Cardiac muscle cell (in vitro differentiated cells and primary cell): ENCODE measurements around the gene FAR2. TPM values are rescaled to one million over a fixed set of nuclear protein-coding genes. Genes with fewer than 3 reads are reported as not detected.
A peak's percentile ranks its signal among the peaks of the same experiment; 100 is the strongest.
"Not testable (repeated sequence)": the region's sequence is repeated elsewhere in the genome, so short reads cannot be mapped to it uniquely, and the experiment has no call there.

Source experiments
- DNase-seq, 2 donors: peaks; one replicate each; pipeline versions ENCODE4 v3.0.0 to v3.0.0-alpha.2; 2010 to 2017; ENCODE audit warnings: low read depth in 1 of 2, low spot score in 1 of 2
- H3K27ac ChIP-seq: fragments of 200-600 bp; sonication (generic); 2 replicates; pipeline ENCODE4 v1.5.1; 2016
- H3K27me3 ChIP-seq: fragments of 200-600 bp; sonication (generic); 2 replicates; pipeline ENCODE4 v1.6.0; 2016; ENCODE audit warnings: control low read depth
- H3K36me3 ChIP-seq: fragments of 200-600 bp; sonication (generic); 2 replicates; pipeline ENCODE4 v1.5.1; 2016; ENCODE audit warnings: control low read depth
- H3K4me1 ChIP-seq: fragments of 200-600 bp; sonication (generic); 2 replicates; pipeline ENCODE4 v1.8.1; 2017; ENCODE audit warnings: low read depth, mild to moderate bottlenecking, mixed run types
- H3K4me3 ChIP-seq: fragments of 200-600 bp; sonication (generic); 2 replicates; pipeline ENCODE4 v1.5.1; 2016; ENCODE audit warnings: mild to moderate bottlenecking
- H3K9me3 ChIP-seq: fragments of 200-600 bp; sonication (generic); 2 replicates; pipeline ENCODE4 v1.5.1; 2017; ENCODE audit warnings: low read depth, mild to moderate bottlenecking, control low read depth
- polyA plus RNA-seq: library from polyadenylated mRNA; unstranded; fragments of >200 nt; fragmentation: Nextera tagmentation; extraction: Ambion mirVana; gene quantifications from 2 replicates; pipeline ENCODE4 v1.2.1, GENCODE V29; 2016
- total RNA-seq: library from RNA; depleted of rRNA; stranded (reverse); fragments of >200 nt; gene quantifications from 2 replicates; pipeline ENCODE4 v1.2.3, GENCODE V29; 2016
- TF ChIP-seq, protein P1 (sequence below): IDR thresholded peaks from 2 replicates; pipeline ENCODE4 v1.5.1; 2012; ENCODE audit warnings: low read depth, mild to moderate bottlenecking, low read length

FAR2 gene
- total and polyA plus RNA-seq, 2 experiments from 2014 or later = 0.38 to 0.42 TPM

DNA sequence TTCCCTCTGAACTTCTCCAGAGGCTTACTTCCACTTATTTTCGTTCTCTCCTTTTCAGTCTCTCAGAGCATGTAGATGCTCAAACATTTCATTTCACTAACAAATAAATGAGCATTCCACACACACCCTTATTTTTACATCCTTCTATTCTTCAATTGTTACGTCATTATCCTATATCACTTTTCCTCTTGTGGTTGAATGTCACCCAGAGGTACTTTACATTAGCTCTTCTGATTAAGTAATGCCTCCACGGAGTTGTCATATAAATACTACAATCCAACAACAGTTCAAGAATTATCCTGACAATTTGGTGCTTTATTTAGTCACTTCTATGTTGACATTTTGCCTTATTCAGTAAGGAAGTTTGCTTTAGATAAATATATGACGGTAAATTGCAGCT, 18.4 kb downstream of the FAR2 start:
- TF ChIP-seq, protein P1, sequence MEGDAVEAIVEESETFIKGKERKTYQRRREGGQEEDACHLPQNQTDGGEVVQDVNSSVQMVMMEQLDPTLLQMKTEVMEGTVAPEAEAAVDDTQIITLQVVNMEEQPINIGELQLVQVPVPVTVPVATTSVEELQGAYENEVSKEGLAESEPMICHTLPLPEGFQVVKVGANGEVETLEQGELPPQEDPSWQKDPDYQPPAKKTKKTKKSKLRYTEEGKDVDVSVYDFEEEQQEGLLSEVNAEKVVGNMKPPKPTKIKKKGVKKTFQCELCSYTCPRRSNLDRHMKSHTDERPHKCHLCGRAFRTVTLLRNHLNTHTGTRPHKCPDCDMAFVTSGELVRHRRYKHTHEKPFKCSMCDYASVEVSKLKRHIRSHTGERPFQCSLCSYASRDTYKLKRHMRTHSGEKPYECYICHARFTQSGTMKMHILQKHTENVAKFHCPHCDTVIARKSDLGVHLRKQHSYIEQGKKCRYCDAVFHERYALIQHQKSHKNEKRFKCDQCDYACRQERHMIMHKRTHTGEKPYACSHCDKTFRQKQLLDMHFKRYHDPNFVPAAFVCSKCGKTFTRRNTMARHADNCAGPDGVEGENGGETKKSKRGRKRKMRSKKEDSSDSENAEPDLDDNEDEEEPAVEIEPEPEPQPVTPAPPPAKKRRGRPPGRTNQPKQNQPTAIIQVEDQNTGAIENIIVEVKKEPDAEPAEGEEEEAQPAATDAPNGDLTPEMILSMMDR = no peak

DNA sequence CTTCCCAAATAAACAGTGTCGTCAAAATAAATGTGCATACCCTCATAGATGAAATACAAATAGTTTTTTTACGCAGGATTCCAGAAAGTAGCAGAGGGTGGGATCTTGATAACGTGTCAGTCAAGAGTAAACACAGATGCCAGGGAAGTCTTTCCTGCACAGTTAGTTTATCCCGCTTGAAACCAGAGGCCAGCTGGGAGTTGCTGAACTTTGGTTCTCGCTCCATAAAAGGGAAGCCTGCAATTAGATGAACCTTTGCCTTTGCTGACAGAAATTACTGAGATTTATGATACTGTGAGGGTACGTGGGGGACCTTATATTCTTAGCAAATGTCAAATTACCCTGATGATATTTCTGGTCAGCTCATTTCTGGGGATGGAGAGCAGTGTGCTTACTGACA, 18.9 kb downstream of the FAR2 start:
- Histone ChIP-seq H3K27me3 (no peaks in the 10 kb centered on the region), H3K9me3 (no peaks in the 10 kb centered on the region), H3K4me3 (no peak overlapping the region), H3K36me3 (no peaks in the 10 kb centered on the region), H3K4me1 (no peaks in the 10 kb centered on the region), H3K27ac (no peak overlapping the region)
- no peak for DNase-seq
- TF ChIP-seq, protein P1 = no peak

More for the DNA sequence above, 18.4 kb downstream of the FAR2 start:
- no peaks in the 10 kb centered on the region for H3K4me1 ChIP-seq
- no peak overlapping the region for H3K4me3 ChIP-seq
- no peak for DNase-seq
- no peaks in the 10 kb centered on the region for H3K27me3 ChIP-seq
- no peak overlapping the region for H3K27ac ChIP-seq
- no peaks in the 10 kb centered on the region for H3K36me3 ChIP-seq
- H3K9me3 ChIP-seq = no peaks in the 10 kb centered on the region

DNA sequence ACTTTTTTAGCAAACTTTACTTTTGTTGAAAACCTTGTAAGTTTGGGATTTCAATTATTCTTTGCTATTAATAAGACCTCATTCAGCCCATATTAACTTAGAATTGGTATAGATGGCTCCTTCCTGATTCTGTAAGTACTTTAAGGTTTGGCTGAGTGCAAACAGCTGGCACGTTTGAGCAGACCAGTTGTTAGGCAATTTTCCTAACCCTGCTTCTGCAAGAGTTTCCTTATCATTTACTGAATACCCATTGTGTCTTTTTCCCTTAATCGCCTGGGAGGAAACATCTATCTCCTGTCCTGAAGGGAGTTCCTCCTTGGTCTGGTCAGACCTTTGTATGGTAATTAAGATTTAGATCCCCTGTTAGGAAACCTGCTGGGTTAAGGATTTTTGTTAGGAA, 20.9 kb downstream of the FAR2 start:
- not testable (repeated sequence) for H3K9me3 ChIP-seq, H3K4me1 ChIP-seq, H3K4me3 ChIP-seq, H3K27me3 ChIP-seq, H3K36me3 ChIP-seq, H3K27ac ChIP-seq
- peak in 1 of 2 donors; percentile 71 for DNase-seq

DNA sequence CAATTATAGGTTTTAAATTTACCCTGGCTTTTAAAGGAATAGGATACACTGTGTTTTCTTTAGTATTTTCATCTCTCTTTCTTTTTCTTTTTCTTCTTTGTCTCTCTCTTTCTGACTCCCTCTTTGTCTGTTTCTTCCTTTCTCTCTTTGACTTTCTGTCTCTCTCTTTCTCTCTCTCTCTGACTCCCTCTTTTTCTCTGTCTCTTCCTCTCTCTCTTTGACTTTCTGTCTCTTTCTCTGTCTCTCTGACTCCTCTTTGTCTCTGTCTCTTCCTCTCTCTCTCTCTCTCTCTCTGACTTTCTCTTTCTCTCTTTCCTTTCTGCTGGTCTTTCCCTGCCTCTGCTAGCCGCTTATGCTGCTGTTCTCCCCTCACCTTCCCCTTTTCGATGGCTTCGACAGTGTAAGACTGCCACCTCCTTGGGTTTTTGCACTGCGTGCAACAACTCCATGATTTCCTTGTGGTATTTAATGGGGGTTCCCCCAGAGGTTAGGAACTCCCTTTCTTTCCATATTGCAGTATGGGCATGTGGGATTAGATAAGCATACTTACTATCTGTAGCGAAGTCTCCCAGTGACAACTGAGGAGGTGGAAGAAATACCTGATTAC, 21.5 kb downstream of the FAR2 start:
- not testable (repeated sequence) for H3K27me3 ChIP-seq, DNase-seq, H3K27ac ChIP-seq, H3K36me3 ChIP-seq, H3K4me1 ChIP-seq, H3K9me3 ChIP-seq, H3K4me3 ChIP-seq

DNA sequence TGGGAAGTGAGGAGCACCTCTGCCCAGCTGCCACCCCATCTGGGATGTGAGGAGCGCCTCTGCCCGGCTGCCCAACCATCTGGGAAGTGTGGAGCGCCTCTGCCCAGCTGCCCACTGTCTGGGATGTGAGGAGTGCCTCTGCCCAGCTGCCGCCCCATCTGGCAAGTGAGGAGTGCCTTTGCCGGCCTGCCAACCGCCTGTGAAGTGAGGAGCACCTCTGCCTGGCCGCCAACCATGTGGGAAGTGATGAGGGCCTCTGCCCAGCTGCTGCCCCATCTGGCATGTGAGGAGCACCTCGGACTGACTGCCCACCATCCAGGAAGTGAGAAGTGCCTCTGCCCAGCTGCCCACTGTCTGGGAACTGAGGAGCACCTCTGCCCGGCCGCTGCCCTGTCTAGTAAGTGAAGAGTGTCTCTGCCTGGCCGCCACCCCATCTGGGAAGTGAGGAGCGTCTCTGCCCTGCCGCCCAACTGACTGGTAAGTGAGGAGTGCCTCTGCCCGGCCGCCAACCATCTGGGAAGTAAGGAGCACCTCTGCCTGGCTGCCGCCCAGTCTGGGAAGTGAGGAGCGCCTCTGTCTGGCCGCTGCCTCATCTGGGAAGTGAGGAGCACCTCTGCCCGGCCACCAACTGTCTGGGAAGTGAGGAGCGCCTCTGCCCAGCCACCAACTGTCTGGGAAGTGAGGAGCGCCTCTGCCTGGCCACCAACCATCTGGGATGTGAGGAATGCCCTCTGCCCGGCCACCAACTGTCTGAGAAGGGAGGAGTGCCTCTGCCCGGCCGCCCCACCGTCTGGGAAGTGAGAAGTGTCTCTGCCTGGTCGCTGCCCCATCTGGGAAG, 22.6 kb downstream of the FAR2 start:
- H3K9me3 ChIP-seq = no peaks in the 10 kb centered on the region
- H3K27me3 ChIP-seq = no peaks in the 10 kb centered on the region
- no peak overlapping the region for H3K27ac ChIP-seq
- DNase-seq = no peak
- H3K4me3 ChIP-seq = no peak overlapping the region
- H3K36me3 ChIP-seq = no peaks in the 10 kb centered on the region
- TF ChIP-seq, protein P1 = no peak
- H3K4me1 ChIP-seq = no peaks in the 10 kb centered on the region

DNA sequence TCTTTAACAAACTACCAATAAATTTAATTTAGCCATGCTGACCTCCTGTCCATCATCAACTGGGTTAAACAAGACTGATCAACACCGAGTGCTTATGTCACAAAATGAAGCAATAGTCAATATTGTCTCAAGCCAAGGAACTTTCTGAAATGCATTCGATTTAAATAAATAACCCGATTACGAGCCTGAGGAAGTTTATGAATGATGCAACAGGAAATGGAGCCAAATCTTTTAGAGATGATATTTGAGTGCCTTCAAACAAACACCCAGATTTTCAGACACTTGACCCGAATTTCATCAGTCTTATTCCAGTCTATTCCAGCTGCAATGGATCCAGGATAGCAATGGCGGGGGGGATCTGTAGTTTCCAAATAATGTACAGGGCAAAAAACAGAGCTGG, 27.9 kb downstream of the FAR2 start:
- no peaks in the 10 kb centered on the region for H3K36me3 ChIP-seq
- no peaks in the 10 kb centered on the region for H3K9me3 ChIP-seq
- TF ChIP-seq, protein P1 = no peak
- no peak overlapping the region for H3K4me3 ChIP-seq
- no peaks in the 10 kb centered on the region for H3K4me1 ChIP-seq
- peak in 1 of 2 donors; percentile 76 for DNase-seq
- no peaks in the 10 kb centered on the region for H3K27me3 ChIP-seq
- no peak overlapping the region for H3K27ac ChIP-seq

DNA sequence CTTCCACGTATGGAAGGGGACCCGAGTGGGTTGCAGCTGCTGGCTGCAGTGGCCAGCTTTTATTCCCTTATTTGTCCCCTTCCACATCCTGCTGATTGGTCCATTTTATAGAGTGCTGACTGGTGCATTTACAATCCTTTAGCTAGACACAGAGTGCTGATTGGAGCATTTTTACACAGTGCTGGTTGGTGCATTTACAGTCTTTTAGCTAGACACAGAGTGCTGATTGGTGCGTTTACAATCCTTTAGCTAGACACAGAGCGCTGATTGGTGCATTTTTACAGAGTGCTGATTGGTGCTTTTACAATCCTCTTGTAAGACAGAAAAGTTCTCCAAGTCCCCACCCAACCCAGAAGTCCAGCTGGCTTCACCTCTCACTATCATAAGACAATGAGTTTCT, 33.2 kb downstream of the FAR2 start:
- H3K4me3 ChIP-seq, H3K36me3 ChIP-seq, DNase-seq, H3K9me3 ChIP-seq, H3K4me1 ChIP-seq, H3K27ac ChIP-seq, H3K27me3 ChIP-seq: not testable (repeated sequence)
